ENCODE data around the gene POLD4. TPM values are rescaled to one million over a fixed set of nuclear protein-coding genes. Genes with fewer than 3 reads are reported as not detected.

POLD4 gene
- total and polyA plus RNA-seq, 9 donors, result 12.5 to 87.8 (median 47.2) TPM

DNA sequence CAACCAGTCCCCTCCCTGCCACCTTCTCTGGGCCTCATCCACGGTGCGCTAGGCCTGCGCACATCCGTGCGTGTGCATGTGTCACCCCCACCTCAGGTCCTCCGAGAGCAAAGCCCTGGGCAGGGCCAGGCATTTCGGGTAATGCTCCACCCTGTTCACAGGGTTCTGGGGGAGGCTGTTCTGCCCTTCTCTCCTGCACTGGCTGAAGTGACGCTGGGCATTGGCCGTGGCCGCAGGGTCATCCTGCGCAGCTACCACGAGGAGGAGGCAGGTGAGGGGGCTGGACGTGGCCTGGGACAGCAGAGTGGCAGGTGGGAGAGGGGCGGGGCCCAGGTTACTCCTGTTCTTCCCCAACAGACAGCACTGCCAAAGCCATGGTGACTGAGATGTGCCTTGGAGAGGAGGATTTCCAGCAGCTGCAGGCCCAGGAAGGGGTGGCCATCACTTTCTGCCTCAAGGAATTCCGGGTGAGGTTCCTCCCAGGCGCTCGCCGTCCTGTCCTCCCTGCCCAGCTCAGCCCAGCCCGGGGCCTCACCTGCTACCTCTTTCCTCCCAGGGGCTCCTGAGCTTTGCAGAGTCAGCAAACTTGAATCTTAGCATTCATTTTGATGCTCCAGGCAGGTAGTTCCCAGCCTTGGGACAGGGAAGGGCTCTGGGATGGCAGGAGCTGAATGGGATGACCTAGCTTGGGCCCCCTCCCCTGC is 42.4 kb upstream of the POLD4 start:
- Histone ChIP-seq H3K4me3 (no peak overlapping the region), H3K4me1 (ENCODE audit: insufficient read depth) (peaks cover 3% of the 10 kb centered on the region), H3K27me3 (no peaks in the 10 kb centered on the region), H3K9me3 (no peaks in the 10 kb centered on the region), H3K36me3 (no peaks in the 10 kb centered on the region), H3K27ac (no peak overlapping the region)
- intact Hi-C loops (cut with DNase I), result loop anchor here in 2 of 4 donors (5.0 to 10.0 kb wide), 3 partner anchors 72 to 121 kb away; partner anchors contain the start of genes CDK2AP2 (in 1 of the 2), PITPNM1 (in 1 of the 2) and TMEM134 (in 1 of the 2)
- no peak for TF ChIP-seq POLR2A (IDR thresholded peaks at IDR 0.05)
- 75 to 82% (median 76%) methylated on average over 19 of the region's 19 CpGs for WGBS, 3 donors
- no peak for DNase-seq

DNA sequence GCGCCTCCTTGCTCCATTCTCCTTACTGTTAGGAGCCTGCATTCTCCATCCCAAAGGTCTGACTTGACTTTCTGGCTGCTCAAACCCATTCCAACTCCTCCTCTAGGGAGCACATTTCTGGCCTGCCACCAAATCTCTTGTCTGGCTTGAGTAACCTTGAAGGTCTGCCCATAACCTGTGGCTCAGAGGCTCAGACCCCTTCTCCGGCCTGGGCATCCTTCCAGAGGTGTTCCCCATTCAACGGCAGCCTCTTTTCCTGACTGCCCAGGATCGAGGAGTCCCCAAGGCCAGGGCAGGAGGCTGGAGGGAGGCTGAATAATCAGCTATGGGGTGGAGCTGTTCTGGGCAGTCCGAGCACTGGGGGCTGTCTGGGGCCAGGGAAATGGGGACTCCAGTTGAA is 40.6 kb upstream of the POLD4 start:
- 45 to 60% (median 51%) methylated on average over 5 of the region's 5 CpGs for WGBS, 3 donors
- intact Hi-C loops (cut with DNase I), result loop anchor here in 1 of 4 donors (10.0 kb wide), 1 partner anchor 119 kb away; no protein-coding TSS in a partner anchor
- TF ChIP-seq EP300 (IDR thresholded peaks at IDR 0.05) (no peak), POLR2A (IDR thresholded peaks at IDR 0.05) (no peak)
- TF ChIP-seq, protein P1, sequence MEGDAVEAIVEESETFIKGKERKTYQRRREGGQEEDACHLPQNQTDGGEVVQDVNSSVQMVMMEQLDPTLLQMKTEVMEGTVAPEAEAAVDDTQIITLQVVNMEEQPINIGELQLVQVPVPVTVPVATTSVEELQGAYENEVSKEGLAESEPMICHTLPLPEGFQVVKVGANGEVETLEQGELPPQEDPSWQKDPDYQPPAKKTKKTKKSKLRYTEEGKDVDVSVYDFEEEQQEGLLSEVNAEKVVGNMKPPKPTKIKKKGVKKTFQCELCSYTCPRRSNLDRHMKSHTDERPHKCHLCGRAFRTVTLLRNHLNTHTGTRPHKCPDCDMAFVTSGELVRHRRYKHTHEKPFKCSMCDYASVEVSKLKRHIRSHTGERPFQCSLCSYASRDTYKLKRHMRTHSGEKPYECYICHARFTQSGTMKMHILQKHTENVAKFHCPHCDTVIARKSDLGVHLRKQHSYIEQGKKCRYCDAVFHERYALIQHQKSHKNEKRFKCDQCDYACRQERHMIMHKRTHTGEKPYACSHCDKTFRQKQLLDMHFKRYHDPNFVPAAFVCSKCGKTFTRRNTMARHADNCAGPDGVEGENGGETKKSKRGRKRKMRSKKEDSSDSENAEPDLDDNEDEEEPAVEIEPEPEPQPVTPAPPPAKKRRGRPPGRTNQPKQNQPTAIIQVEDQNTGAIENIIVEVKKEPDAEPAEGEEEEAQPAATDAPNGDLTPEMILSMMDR (IDR thresholded peaks at IDR 0.05), result no peak
- no peak overlapping the region for H3K27ac ChIP-seq
- no peaks in the 10 kb centered on the region for H3K36me3 ChIP-seq
- no peak overlapping the region for H3K4me3 ChIP-seq
- H3K4me1 ChIP-seq (ENCODE audit: insufficient read depth), result peaks cover 3% of the 10 kb centered on the region
- no peak for DNase-seq
- no peaks in the 10 kb centered on the region for H3K27me3 ChIP-seq
- no peaks in the 10 kb centered on the region for H3K9me3 ChIP-seq

DNA sequence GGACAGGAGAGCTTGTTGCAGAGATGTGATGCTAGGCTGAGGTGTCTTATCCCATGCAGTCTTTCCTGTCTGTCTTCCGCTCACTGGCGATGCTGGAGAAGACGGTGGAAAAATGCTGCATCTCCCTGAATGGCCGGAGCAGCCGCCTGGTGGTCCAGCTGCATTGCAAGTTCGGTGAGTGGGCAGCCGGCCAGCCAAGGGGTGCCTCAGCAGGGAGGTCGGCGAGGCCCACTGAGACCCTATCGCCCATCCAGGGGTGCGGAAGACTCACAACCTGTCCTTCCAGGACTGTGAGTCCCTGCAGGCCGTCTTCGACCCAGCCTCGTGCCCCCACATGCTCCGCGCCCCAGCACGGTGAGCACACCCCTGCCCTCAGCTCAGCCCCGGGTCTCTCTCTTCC is 40.1 kb upstream of the POLD4 start:
- 89 to 91% (median 91%) methylated on average over 18 of the region's 18 CpGs for WGBS, 3 donors
- Histone ChIP-seq H3K36me3 (no peaks in the 10 kb centered on the region), H3K4me3 (no peak overlapping the region), H3K27me3 (no peaks in the 10 kb centered on the region), H3K4me1 (ENCODE audit: insufficient read depth) (peaks cover 3% of the 10 kb centered on the region), H3K27ac (no peak overlapping the region), H3K9me3 (no peaks in the 10 kb centered on the region)
- TF ChIP-seq EP300 (IDR thresholded peaks at IDR 0.05), result no peak
- TF ChIP-seq, protein P1 (IDR thresholded peaks at IDR 0.05), result no peak
- no peak for TF ChIP-seq POLR2A (IDR thresholded peaks at IDR 0.05)
- peak in 2 of 5 donors; percentile 57 to 60 for DNase-seq
- intact Hi-C loops (cut with DNase I), result loop anchor here in 1 of 4 donors (10.0 kb wide), 1 partner anchor 119 kb away; no protein-coding TSS in a partner anchor

DNA sequence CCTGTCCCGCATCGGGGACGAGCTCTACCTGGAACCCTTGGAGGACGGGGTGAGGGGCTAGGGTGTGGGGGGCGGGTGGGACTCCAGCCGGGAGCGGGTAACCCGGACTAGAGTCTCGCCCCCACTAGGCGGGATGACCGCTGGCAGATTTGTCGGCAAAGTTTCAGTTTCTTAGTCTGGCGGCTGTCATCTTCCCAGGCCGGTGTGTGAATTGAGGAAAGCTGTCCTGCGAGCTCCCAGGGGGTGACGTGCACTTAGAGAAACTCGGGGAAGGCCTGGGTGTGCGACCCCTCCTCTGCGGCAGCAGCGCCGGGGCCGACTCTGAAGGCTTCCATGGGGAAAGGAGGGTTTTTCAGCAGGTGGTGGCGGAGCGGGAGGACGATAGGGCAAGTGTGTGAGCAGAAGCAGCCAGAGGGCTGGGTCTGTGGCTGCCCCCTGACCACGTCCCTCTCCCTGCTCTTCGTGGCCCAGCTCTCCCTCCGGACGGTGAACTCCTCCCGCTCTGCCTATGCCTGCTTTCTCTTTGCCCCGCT is 38.9 kb upstream of the POLD4 start:
- 6 to 7% (median 7%) methylated on average over 30 to 31 of the region's 31 CpGs for WGBS, 3 donors
- no peaks in the 10 kb centered on the region for H3K9me3 ChIP-seq
- DNase-seq, result no peak
- peak overlapping the region; percentile 56 for H3K4me3 ChIP-seq
- intact Hi-C loops (cut with DNase I), result loop anchor here in 1 of 4 donors (10.0 kb wide), 1 partner anchor 117 kb away; no protein-coding TSS in a partner anchor
- H3K27me3 ChIP-seq, result no peaks in the 10 kb centered on the region
- peaks cover 3% of the 10 kb centered on the region for H3K4me1 ChIP-seq (ENCODE audit: insufficient read depth)
- no peaks in the 10 kb centered on the region for H3K36me3 ChIP-seq
- H3K27ac ChIP-seq, result peak overlapping the region; percentile 12 to 62
- TF ChIP-seq POLR2A (IDR thresholded peaks at IDR 0.05) (no peak), EP300 (IDR thresholded peaks at IDR 0.05) (no peak)
- TF ChIP-seq, protein P1 (IDR thresholded peaks at IDR 0.05), result no peak
